CD4-positive, alpha-beta T cell treated with Interleukin-4 for 1 hour (primary cell): ENCODE data around the gene IER2.

ENCODE experiments used
- DNase-seq, 2 donors: peaks; one replicate each; pipeline ENCODE4 v3.0.0-alpha.2; 2020 to 2022

The IER2 gene, protein sequence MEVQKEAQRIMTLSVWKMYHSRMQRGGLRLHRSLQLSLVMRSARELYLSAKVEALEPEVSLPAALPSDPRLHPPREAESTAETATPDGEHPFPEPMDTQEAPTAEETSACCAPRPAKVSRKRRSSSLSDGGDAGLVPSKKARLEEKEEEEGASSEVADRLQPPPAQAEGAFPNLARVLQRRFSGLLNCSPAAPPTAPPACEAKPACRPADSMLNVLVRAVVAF

DNA sequence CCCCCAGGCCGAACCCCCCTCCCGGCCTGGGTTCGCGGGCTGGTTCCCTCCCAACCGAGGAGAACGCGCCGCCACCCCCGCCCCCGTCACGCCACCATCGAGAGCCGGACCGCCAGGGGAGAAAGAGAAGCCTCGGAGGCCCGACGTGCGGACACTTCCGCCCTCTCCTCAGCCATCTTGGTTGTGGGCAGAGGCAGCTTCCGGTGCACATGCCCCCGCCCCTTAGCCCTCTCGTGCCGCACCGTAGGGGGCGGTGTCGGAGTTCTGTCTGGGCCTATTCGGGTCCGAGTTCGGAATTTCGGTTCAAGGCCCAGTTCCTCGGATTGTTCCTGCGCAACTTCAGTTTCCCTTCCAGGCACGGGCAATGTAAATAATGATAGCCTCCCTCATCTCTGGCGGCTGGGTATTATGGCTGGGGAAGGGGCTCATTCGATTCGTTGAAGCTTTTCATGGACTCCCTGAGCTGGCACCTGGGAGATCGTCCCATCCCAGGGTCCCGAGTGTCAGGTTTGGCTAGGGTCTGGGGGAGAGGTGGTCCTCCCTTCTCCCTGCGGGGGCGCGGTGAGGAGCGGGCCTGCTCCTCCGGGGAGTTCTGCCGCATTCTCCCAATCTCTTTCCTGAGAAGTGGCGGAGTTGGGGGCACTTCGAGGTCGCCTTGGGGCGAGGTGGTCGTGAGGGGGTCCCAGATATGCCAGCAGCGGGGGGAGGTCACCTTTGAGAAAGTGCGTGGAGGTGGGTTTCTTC is at the start of gene IER2, which contains the start of gene STX10:
TSS of gene IER2 (plus strand) at position 225 of the 744 bp plus-strand sequence. CDS start 2,776 bp downstream, outside the sequence.
TSS of gene STX10 (minus strand) at position 189 of the 744 bp plus-strand sequence. CDS start 202 bp downstream, outside the sequence.
- DNase-seq: peak; percentile 95

DNA sequence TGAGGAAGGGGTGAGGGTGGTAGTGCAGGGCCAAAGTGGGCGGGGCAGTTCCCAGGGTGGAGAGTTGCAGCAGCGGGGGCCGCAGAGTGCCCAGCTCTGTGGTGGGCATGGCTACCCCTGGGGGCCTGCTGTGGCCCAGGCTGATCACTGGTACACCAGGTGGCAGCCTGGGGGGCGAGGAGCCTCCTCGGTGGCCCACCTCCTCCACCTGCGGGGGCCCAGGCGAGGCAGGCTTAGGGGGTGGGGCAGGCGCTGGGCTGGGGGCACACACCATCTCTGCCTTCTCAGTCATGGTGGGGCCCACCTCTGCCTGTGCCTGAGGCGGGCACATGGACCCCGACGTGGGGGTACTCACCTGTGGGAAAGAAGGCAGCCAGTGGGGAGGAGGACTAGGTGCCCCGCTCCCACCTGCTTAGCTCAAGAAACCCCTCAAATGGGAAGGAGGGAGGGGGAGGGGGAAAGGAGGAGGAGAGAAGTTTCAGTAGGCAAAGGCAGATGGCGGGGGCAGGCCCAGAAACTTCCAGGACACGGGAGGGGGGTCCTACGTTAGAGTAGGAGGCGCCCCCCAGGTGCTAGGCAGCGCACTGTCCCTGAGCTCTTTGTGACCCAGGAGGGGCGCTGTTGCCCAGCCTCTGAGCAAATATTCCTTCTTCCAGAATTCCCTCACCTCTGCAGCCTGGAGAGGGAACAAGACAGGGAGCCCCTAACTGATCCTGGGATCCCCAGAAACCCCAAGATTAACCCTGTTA is 49.2 kb upstream of the IER2 start:
- DNase-seq: no peak

DNA sequence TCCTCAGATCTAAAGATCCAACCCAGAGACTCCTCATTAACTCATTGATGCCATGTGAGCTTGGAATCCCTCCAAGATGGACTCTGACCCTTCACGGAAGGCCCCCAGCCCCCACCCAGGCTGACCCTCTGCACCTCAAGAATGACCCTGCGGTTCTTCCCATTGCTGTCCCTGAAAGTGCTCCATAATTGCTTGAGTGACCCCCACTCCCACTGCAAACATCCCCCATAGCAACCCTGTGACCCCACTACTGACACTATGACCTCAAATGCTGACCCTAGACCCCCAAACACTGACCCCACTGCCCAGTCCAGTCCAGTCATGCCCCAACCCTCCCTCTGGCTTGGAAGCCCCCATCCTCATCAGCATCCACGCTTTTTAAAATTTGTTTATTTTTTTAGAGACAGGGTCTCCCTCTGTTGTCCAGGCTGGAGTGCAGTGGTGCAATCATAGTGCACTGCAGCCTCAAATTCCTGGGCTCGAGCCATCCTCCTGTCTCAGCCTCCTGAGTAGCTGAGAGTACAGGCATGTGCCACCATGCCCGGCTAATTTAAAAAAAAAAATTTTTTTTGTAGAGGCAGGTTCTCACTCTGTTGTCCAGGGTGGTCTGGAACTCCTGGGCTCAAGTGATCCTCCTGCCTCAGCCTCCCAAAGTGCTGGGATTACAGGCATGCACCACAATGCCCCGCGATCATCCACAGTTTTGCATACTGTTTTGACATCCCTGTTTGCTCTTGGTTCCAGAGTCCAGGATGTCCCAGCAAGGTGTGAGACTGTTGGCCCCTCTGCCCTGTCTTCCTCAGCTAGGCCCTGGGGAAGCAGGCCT is 48.4 kb upstream of the IER2 start:
- no peak for DNase-seq

DNA sequence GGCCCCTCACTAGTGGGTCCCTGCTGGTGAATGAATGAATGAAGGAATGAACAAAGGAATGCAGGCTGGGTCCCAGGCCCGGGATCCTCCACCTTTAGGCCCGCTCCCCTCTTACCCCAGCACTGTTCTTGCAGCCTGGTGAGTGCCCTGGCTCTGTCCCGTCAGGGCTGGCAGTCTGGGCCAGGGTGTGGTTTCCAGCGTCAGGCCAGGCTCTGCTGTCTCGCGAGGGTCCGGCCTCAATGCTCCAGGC is 47.9 kb upstream of the IER2 start:
- DNase-seq: no peak

DNA sequence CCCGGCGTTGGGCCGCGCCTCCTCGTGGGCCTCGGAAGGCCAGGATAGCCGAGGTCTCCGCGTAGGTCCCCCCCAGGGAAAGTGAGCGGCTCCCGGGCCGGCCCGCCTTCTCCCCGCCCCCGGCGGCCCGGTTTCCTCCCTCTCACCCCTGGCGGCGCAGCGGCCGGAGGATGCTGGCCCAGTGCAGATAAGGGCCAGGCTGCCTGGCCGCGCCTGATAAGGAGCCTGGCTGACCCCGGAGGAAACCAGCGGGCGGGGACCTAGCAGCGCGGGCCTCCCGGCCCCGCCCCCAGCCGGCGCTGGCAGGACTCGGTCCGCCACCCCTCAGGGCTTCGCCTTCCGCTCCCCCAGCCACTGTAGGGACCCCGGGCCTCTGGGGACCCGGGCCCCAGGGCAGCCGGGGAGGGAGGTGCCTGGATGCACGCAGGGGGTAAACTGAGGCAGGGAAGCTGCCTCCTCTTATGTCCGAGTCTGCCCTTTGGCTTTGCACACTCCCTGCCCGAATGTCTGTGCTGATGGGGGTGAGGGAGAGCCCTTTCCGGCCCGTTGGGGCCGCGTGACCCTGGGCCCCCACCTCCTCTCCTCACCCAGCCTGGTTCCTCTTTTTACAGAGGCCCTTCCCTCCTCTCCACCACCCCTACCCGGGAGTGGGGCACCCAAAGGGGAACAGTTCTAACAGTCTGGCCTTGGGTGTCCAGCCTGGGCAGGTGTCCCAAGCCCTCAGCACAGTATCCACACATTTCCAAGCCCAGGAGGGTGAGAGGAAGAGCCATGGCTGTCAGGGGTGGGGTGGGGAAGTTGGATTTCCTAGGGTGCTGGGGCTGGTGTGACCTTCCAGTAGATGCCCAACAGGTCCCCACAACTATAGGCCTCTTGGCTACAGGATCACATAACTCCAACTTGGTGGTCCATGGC is 47.3 kb upstream of the IER2 start, which contains the start of gene LYL1:
TSS of gene LYL1 (minus strand) at position 193 of the 915 bp plus-strand sequence. CDS start 1,687 bp downstream, outside the sequence.
- peak in 1 of 2 donors; percentile 77 for DNase-seq

DNA sequence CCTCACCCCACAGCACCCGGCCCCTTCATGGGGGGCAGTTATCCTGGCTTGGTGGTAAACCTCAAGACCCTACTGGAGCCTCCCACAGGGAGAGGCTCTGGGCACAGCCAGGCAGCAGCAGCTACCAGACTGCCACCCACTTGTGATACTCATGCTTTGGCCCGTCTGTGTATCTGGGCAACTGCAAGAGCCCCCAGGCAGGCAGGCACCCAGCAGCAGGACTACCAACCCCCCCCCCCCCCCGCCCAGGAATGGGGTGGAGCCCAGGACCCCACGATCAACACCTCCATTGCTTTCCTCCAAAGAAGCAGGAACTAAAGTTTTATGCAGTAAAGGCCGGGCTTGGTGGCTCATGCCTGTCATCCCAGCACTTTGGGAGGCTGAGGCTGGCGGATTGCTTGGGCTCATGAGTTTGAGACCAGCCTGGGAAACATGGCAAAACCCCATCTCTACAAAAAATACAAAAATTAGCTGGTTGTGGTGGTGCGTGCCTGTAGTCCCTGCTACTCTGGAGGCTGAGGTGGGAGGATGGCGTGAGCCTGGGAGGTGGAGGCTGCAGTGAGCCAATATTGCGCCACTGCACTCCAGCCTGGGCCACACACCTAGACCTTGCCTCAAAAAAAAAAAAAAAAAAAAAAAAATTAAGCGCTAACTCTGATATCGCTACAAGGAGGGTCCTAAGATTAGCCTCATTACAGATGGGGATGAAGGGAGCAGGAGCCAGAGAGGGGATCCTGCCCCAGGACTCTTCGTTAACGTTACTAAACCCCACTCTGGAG is 46.4 kb upstream of the IER2 start:
- no peak for DNase-seq

DNA sequence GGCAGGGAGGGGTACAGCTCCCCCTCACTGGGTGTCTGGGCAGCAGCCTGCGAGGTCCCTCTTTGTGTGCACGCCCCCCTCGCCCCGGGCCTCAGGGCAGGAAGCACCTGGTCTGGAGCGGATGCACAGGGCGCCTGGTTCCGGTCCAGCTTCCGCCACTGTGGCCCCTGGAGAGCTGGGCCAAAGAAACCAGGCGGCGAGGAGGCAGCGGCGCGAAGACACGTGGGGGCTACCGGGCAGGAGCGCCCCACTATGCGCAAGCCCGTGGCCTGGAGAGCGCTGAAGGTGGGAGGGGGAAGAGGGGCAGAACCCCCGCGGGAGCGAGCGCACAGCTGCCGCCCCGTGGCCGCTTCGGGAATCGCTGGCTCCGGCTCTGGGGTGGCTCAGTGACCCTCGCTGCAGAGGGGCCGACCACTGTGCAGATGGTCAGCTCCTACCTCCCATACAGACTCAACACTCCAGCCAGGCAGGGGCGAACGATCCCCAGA is 45.8 kb upstream of the IER2 start:
- DNase-seq: peak; percentile 64 to 91

DNA sequence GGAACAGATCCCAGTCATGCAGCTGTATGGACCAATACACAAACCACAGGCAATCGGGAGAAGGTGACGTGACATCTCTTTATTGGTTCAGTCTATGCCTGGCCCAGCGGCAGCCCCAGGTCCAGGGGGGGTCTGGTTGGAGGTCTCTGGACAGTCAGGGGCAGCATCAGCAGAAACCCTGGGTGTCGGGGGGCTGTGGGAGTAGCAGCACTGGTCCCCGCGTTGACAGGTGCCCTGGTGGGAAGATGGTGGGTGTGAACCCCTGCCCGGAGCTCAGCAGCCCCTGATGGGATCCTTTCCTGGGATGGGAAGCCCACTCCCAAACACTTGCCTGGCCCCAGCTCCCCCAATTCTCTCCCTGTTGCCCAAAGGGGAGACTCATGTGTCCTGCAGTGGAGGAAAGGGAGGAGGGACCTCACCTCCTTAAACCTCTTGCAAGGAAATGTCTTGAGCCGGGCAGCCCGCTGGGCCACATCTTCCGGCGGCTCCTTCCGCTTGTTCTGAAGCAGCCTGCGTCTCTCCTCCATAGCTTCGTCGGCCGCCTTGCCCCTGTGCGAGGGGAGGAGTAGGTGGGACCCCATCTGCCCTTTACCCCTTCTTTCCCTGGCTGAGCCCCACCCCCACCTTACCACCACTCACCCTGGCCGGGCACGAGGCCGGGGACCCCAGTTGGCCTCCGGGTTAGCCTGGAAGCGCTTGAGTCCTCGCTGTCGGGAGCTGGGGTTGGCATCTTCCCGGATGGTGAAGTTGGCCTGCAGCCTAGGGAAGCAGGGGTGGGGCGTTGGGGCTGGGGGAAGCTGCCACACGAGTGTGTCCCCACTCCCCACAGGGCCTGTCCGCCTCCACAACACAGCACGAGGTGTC is 45.1 kb upstream of the IER2 start:
- DNase-seq: peak in 1 of 2 donors; percentile 56

DNA sequence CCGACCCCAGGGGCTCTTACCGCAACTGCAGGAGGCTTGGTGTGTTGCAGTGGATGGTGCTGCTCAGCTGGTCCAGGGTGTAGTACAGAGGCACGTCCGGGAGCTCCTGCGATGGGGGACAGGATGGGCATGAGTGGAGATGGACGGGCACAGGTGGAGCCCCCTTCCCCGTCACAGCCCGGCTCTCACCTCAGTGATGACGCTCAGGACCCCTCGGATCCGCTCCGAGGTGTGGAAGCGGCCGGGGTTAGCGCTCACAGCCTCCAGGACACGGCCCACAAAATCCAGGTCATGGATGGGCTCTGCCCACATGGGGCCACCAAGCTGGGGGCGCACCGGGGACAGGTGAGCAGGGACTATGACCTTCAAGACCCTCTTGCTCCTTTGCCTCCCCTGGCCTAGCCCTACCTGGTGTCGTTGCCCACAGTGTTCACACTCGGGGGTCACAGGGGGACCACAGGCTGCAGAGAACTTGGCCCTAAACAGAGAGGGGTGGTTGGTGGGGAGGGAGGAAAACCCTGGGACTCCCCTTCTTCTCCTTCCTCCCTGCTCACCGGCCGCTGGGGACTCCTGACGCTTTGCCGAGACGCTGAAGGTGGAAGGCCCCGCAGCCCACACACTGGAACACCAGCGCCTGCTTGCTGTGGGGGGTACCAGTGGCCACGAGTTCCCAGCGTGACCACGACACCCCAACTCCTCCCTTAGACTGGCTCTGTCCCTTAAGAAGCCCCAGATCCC is 40.7 kb upstream of the IER2 start:
- DNase-seq: no peak

DNA sequence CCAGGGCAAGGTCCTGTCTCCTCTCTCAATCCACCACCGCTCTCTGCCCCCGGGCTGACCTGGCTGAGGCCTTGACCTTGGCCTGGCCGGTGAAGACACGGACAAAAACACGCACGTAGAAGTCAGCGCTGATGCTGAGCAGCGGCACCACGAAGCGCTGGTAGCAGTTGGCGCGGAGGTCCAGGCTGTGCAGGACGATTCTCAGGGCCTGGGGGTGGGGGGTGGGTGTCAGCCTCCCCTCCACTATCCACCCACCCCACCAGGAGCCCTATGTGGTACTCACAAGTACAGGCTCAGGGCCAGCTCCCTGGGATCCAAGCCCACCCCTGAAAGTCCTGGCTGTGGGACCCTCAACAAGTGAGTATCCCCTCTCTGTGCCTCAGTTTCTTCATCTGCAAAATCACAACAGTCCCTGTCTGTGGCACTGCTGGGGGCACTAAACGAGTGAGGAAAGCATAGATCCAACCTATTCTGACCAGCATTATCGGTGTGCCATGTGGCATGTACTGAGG is 40.1 kb upstream of the IER2 start:
- DNase-seq: no peak

DNA sequence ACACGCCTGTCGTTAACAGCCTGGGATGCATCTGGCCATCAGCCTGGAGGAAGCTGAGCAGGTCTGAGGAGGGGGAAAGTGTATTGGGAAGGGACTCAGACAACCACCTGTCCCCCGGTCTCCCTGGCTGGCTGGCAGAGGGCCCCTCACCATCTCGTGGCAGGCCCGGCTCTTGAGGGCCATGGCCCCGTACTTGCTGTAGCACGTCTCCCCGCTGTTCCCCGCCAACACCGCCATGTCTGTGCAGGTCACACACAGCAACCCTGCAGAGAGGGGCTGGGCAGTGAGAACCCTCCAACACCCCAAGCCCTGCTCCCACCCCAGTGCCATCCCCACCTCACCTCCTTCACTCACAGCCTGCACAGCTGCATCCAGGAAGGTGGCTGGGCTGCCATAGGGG is 37.7 kb upstream of the IER2 start:
- no peak for DNase-seq

DNA sequence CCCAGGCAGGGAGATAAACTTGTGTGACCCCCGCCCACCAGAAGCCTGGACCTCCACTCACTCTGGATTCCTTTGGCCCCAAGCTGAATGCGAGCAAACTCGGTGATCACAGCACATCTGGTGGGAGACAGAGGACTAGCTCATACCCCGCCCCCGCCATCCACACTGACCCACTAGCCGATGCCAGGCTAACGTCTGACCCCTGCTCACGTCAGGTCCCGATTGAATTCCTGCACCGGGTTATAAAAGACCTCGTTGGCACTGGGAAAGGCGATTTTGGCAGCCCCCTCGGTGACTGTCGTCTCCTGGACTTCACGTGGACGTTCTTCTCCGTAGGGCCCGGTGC is 34.3 kb upstream of the IER2 start:
- no peak for DNase-seq

DNA sequence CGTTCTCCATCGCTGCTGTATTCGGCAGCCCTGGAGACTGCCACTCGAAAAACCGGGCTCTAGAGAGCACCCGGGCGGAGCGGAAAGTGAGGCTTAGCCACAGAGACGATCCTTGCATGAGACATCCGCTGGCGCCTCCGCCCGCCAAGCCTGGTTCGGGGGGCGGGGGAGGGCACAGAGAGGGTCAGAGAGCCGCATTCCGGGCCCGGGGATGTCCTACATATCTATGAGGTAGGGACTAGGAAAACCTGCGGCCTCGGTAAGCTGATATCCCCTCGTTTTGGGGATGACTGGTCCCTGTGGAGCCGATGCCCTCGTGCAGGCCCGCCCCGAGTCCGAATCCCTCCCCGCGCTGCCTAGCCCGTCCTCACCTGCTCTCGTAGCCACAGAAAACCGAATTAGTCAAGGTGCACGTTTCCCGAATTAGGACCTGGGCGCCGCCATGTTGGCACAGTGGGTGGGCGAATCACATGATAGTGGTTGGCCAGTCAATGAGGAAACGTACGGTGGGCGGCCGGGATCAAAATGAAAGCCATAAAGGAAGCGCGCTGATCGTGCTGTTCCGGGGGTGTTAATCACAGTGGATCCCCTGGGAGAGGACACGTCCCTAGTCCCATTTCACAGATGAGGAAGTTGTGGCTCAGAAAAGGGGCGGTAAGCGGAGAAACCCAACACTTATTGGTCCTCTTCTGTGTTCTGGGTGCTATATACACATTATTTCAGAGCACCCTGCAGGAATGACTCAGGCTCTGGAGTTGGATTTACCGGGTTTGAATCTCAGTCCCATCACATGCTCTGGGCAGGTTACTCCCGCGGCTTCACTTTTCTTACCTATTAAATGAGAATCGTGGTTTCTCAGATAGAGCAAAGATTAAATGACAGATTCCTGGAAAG is 33.7 kb upstream of the IER2 start, which contains the start of gene TRMT1:
TSS of gene TRMT1 (minus strand) at position 459 of the 894 bp plus-strand sequence. CDS start at position 118, 341 bp downstream.
- DNase-seq: peak; percentile 88 to 91

DNA sequence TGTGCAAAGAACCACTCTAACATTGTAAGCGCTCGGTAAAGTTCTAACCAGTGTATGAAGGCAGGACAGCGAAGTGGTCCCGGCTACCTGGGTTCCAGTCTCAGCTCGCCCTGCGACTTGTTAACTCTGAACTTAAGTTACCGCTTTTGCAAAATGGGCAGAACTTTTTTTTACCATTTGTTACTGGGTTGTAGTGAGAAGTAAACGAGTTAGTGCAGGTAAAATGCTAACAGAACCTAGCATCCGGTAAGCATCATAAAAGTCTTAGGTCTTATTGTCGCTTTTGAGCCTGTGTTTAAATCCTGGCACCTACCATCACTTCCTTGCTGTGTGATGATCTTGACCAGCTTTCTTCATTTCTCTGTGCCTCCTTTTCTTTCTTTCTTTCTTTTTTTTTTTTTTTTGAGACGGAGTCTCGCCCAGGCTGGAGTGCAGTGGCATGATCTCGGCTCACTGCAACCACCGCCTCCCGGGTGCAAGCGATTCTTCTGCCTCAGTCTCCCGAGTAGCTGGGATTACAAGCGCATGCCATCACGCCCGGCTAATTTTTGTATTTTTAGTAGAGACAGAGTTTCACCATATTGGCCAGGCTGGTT is 32.9 kb upstream of the IER2 start:
- DNase-seq: no peak

DNA sequence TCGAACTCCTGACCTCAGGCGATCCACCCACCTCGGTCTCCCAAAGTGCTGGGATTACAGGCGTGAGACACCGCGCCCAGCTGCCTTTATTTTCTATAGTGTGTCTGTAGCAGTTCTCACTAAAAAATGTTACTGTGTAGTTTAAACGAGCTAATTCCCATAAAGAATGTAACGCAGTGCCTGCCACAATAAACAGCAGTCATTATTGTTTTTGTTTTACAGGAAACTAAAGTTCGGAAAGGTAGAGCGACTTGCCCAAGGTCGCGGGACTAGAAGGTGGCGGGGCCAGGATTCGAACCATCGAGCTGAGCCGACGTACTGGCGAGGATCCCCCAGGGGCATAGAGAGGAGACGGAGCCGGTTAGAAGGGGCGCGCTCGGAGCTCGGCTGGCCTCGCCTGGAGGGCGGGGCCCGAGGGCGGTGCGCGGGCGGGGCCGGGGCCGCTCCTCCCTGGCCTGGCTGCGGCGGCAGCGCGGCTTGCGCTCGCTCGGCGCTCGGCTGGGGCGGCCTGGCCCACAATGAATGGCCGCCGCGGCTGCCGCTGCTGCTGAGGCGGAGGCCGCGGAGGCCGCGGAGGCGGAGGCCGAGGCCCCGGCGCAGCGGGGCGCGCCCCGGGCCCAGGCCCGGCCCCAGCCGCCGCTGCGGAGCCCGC is 32.3 kb upstream of the IER2 start, which contains the start of gene NACC1:
TSS of gene NACC1 (plus strand) at position 493 of the 652 bp plus-strand sequence. CDS start 16,944 bp downstream, outside the sequence.
- peak; percentile 90 to 91 for DNase-seq

DNA sequence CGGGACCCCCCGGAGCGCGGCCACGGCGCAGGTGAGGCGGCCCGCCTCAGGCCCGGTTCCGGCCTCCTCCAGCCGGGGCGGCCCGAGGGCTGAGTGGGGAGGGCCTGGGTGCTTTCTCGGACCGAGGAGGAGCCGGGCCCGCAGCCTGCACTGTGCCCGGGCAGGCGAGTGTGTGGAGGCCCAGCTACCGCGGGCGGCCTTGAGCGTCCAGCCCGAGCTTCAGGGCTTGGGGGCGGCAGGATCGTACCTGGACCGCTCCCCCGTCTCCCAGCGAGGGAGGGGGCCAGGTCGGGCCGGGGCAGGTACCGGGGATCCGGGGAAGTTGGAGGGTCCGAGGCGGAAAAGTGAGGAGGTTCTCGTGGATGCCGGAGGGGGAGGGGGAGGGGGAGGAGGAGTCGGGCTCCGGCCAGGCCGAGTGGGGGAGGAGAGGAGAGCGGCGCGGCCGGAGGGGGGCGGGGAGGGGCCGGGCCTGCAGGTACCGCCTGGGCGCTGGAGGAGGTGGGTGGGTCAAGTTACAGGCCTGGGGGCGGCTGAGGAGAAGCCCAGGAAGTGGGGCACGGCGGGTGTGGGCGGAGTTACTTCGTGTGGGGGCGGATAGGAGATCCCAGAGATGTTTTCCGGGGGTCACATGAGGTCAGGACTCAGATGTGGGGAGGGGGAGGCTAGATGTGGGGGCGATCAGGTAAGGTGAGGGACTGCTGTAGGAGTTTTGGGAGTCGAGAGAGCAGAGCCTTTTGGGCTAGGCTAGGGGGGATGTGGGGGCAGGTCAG is 31.6 kb upstream of the IER2 start:
- DNase-seq: peak in 1 of 2 donors; percentile 45
